HG03575 (cell line): ENCODE measurements around the gene OR52E4.

Experiments used
- ATAC-seq: cut with Tn5 transposase; IDR thresholded peaks from one replicate; pipeline ENCODE4 v1.9.1; 2021; ENCODE audit not compliant: unreplicated experiment, insufficient number of reproducible peaks, low FRiP score; ENCODE audit errors: extremely low read depth

Gene OR52E4

GRCh38 chr11:5923794-5924193, 43.4 kb downstream of the OR52E4 start:
- ATAC-seq, result peak; percentile 20

- no peak for ATAC-seq
Measured at GRCh38 chr11:5928271-5928670, 47.8 kb downstream of the OR52E4 start.

- no peak for ATAC-seq
Measured at GRCh38 chr11:5928811-5929210, 48.4 kb downstream of the OR52E4 start.

GRCh38 chr11:5929571-5930368, 49.3 kb downstream of the OR52E4 start:
- ATAC-seq, result no peak

- no peak for ATAC-seq
Measured at GRCh38 chr11:5930614-5931013, 50.2 kb downstream of the OR52E4 start.

- no peak for ATAC-seq
Measured at GRCh38 chr11:5931061-5931460, 50.6 kb downstream of the OR52E4 start.

GRCh38 chr11:5932671-5933070, 52.2 kb downstream of the OR52E4 start:
- no peak for ATAC-seq

- ATAC-seq, result no peak
Measured at GRCh38 chr11:5933116-5933515, 52.7 kb downstream of the OR52E4 start.
